Umbilical cord (tissue), 2 donors: ENCODE results near the gene ZNF337. TPM values are rescaled to one million over a fixed set of nuclear protein-coding genes. Genes with fewer than 3 reads are reported as not detected.
A peak's percentile ranks its signal among the peaks of the same experiment; 100 is the strongest.
"Not testable (repeated sequence)": the region's sequence is repeated elsewhere in the genome, so short reads cannot be mapped to it uniquely, and the experiment has no call there.

Experiments
- DNase-seq: peaks from one replicate; pipeline ENCODE4 v3.0.0-alpha.2; 2015; ENCODE audit warnings: low spot score
- total RNA-seq: library from RNA; depleted of rRNA; stranded (reverse); fragments of >200 nt; gene quantifications from one replicate; pipeline ENCODE4 v1.2.3, GENCODE V29; 2014; ENCODE audit warnings: low replicate concordance; ENCODE audit not compliant: insufficient read depth

ZNF337 gene
- 19.3 TPM for total RNA-seq

GRCh38 chr20:25696371-25697131 lies at the start of gene ZNF337:
TSS of gene ZNF337 (minus strand) at chr20:25696853. CDS start at chr20:25686417, 10,436 bp downstream.
- DNase-seq: peak; percentile 97

GRCh38 chr20:25745738-25746137 lies 49.1 kb upstream of the ZNF337 start:
- no peak for DNase-seq

GRCh38 chr20:25745100-25745499 lies 48.4 kb upstream of the ZNF337 start:
- no peak for DNase-seq

GRCh38 chr20:25744261-25744660 lies 47.6 kb upstream of the ZNF337 start:
- DNase-seq: no peak

GRCh38 chr20:25741088-25741487 lies 44.4 kb upstream of the ZNF337 start:
- DNase-seq: no peak

- no peak for DNase-seq
These were observed 43.1 kb upstream of the ZNF337 start for GRCh38 chr20:25739615-25740320.

GRCh38 chr20:25738198-25738597 lies 41.5 kb upstream of the ZNF337 start:
- DNase-seq: no peak

GRCh38 chr20:25733903-25734302 lies 37.2 kb upstream of the ZNF337 start:
- no peak for DNase-seq

- DNase-seq: no peak
These were observed 34.2 kb upstream of the ZNF337 start for GRCh38 chr20:25730862-25731261.

- DNase-seq: no peak
These were observed 29.7 kb upstream of the ZNF337 start for GRCh38 chr20:25726357-25726756.

- DNase-seq: no peak
These were observed 29.0 kb upstream of the ZNF337 start for GRCh38 chr20:25725639-25726038.

- DNase-seq: no peak
These were observed 27.3 kb upstream of the ZNF337 start for GRCh38 chr20:25723975-25724374.

- no peak for DNase-seq
These were observed 23.6 kb upstream of the ZNF337 start for GRCh38 chr20:25720285-25720684.

GRCh38 chr20:25718896-25719809 lies 22.5 kb upstream of the ZNF337 start:
- not testable (repeated sequence) for DNase-seq

GRCh38 chr20:25707695-25708094 lies 11.0 kb upstream of the ZNF337 start:
- no peak for DNase-seq

GRCh38 chr20:25706793-25707192 lies 10.1 kb upstream of the ZNF337 start:
- DNase-seq: no peak

- DNase-seq: no peak
These were observed 9.2 kb upstream of the ZNF337 start for GRCh38 chr20:25705830-25706351.

- not testable (repeated sequence) for DNase-seq
These were observed 7.7 kb upstream of the ZNF337 start for GRCh38 chr20:25704303-25704702.

GRCh38 chr20:25700835-25701234 lies 4.2 kb upstream of the ZNF337 start:
- not testable (repeated sequence) for DNase-seq

GRCh38 chr20:25699914-25700313 lies 3.3 kb upstream of the ZNF337 start:
- DNase-seq: no peak

- DNase-seq: no peak
These were observed 436 bp upstream of the ZNF337 start for GRCh38 chr20:25697132-25697446.
